ENCODE results near the gene GNPAT. TPM values are rescaled to one million over a fixed set of nuclear protein-coding genes. Genes with fewer than 3 reads are reported as not detected.

The GNPAT gene
- total RNA-seq, 1 experiment from 2014 or later: 60.9 TPM

DNA sequence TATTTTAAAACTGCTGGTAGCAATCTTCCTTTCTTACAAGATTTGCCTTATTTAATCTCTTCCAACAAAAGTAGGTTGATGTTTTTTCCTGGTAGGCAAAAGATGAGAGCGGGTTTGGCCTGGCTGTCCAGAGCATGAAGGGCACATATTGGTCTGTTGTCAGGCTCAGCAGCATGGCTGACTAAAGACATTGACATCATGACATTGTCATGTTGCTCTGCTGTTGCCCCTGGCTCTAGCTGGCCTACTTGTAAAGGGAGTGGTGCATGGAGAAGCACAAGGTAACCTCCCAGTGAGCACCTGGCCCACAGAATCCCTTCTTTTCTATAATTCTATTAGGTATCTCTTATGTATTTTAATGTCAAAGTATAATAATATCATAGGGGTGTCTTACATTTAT, 23.6 kb downstream of the GNPAT start:
- POLR2A ChIA-PET: interaction anchor here (1.0 to 2.1 kb wide), 4 partner anchors 12 to 73 kb away, joined by 3 to 13 read pairs (median 3); partner anchors contain the start of genes EXOC8 and SPRTN

GRCh38 chr1:231265379-231265778, 24.4 kb downstream of the GNPAT start:
- DNase-seq (ENCODE audit: unreplicated experiment): no peak
- intact Hi-C loops (cut with micrococcal nuclease): no loop called here
- Mint-ChIP-seq H3K36me3 (ENCODE audit: insufficient read depth, unreplicated experiment) (peaks cover 85% of the 10 kb centered on the region), H3K27ac (ENCODE audit: low read depth, unreplicated experiment) (no peak overlapping the region), H3K9me3 (ENCODE audit: unreplicated experiment) (no peaks in the 10 kb centered on the region), H3K4me3 (ENCODE audit: unreplicated experiment) (no peak overlapping the region), H3K27me3 (ENCODE audit: insufficient read depth, unreplicated experiment) (no peaks in the 10 kb centered on the region), H3K4me1 (ENCODE audit: insufficient read depth, unreplicated experiment) (no peaks in the 10 kb centered on the region)
- ChIA-PET CTCF (interaction anchor here (0.5 to 1.7 kb wide), 4 partner anchors 13 to 600 kb away, joined by 3 to 4 read pairs (median 3); no protein-coding TSS in a partner anchor), POLR2A (interaction anchor here (1.0 to 2.1 kb wide), 5 partner anchors 12 to 26 kb away, joined by 3 to 13 read pairs (median 3); no protein-coding TSS in a partner anchor)
- BruUV-seq (replicated peaks): no TSS peak
- TF ChIP-seq, protein P1, sequence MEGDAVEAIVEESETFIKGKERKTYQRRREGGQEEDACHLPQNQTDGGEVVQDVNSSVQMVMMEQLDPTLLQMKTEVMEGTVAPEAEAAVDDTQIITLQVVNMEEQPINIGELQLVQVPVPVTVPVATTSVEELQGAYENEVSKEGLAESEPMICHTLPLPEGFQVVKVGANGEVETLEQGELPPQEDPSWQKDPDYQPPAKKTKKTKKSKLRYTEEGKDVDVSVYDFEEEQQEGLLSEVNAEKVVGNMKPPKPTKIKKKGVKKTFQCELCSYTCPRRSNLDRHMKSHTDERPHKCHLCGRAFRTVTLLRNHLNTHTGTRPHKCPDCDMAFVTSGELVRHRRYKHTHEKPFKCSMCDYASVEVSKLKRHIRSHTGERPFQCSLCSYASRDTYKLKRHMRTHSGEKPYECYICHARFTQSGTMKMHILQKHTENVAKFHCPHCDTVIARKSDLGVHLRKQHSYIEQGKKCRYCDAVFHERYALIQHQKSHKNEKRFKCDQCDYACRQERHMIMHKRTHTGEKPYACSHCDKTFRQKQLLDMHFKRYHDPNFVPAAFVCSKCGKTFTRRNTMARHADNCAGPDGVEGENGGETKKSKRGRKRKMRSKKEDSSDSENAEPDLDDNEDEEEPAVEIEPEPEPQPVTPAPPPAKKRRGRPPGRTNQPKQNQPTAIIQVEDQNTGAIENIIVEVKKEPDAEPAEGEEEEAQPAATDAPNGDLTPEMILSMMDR (IDR thresholded peaks at IDR 0.05; ENCODE audit: unreplicated experiment): no peak

More for the DNA sequence above, 23.6 kb downstream of the GNPAT start:
- H3K36me3 Mint-ChIP-seq (ENCODE audit: insufficient read depth, unreplicated experiment): peaks cover 85% of the 10 kb centered on the region
- DNase-seq (ENCODE audit: unreplicated experiment): no peak
- no peaks in the 10 kb centered on the region for H3K9me3 Mint-ChIP-seq (ENCODE audit: unreplicated experiment)
- no peak overlapping the region for H3K4me3 Mint-ChIP-seq (ENCODE audit: unreplicated experiment)
- no TSS peak for BruUV-seq (replicated peaks)
- CTCF ChIA-PET: interaction anchor here (0.6 kb wide), 1 partner anchor 12 kb away, joined by 3 read pairs; no protein-coding TSS in a partner anchor
- H3K27me3 Mint-ChIP-seq (ENCODE audit: insufficient read depth, unreplicated experiment): no peaks in the 10 kb centered on the region
- H3K27ac Mint-ChIP-seq (ENCODE audit: low read depth, unreplicated experiment): no peak overlapping the region
- TF ChIP-seq, protein P1 (IDR thresholded peaks at IDR 0.05; ENCODE audit: unreplicated experiment): no peak
- intact Hi-C loops (cut with micrococcal nuclease): no loop called here
- no peaks in the 10 kb centered on the region for H3K4me1 Mint-ChIP-seq (ENCODE audit: insufficient read depth, unreplicated experiment)

- Mint-ChIP-seq H3K36me3 (ENCODE audit: insufficient read depth, unreplicated experiment) (peaks cover 84% of the 10 kb centered on the region), H3K27ac (ENCODE audit: low read depth, unreplicated experiment) (no peak overlapping the region), H3K4me3 (ENCODE audit: unreplicated experiment) (no peak overlapping the region), H3K4me1 (ENCODE audit: insufficient read depth, unreplicated experiment) (no peaks in the 10 kb centered on the region), H3K9me3 (ENCODE audit: unreplicated experiment) (no peaks in the 10 kb centered on the region), H3K27me3 (ENCODE audit: insufficient read depth, unreplicated experiment) (no peaks in the 10 kb centered on the region)
- POLR2A ChIA-PET: interaction anchor here (0.7 to 2.1 kb wide), 5 partner anchors 10 to 71 kb away, joined by 3 to 13 read pairs (median 4); partner anchors contain the start of genes EXOC8 and SPRTN
- intact Hi-C loops (cut with micrococcal nuclease): no loop called here
- TF ChIP-seq, protein P1 (IDR thresholded peaks at IDR 0.05; ENCODE audit: unreplicated experiment): no peak
- BruUV-seq (replicated peaks): no TSS peak
- no peak for DNase-seq (ENCODE audit: unreplicated experiment)
- CTCF ChIA-PET: interaction anchor here (0.5 to 1.7 kb wide), 4 partner anchors 27 to 323 kb away, joined by 3 to 4 read pairs (median 3); no protein-coding TSS in a partner anchor
These were observed 25.9 kb downstream of the GNPAT start for GRCh38 chr1:231266811-231267322.

GRCh38 chr1:231272173-231272572, 31.2 kb downstream of the GNPAT start:
- intact Hi-C loops (cut with micrococcal nuclease): no loop called here
- CTCF ChIA-PET: interaction anchor here (0.6 to 1.3 kb wide), 2 partner anchors 61 to 280 kb away, joined by 3 read pairs; no protein-coding TSS in a partner anchor
- no TSS peak for BruUV-seq (replicated peaks)
- H3K9me3 Mint-ChIP-seq (ENCODE audit: unreplicated experiment): no peaks in the 10 kb centered on the region
- no peaks in the 10 kb centered on the region for H3K27me3 Mint-ChIP-seq (ENCODE audit: insufficient read depth, unreplicated experiment)
- POLR2A ChIA-PET: interaction anchor here (1.0 kb wide), 1 partner anchor 9 kb away, joined by 3 read pairs; no protein-coding TSS in a partner anchor
- H3K4me1 Mint-ChIP-seq (ENCODE audit: insufficient read depth, unreplicated experiment): peaks cover 5% of the 10 kb centered on the region
- H3K27ac Mint-ChIP-seq (ENCODE audit: low read depth, unreplicated experiment): no peak overlapping the region
- DNase-seq (ENCODE audit: unreplicated experiment): no peak
- no peak overlapping the region for H3K4me3 Mint-ChIP-seq (ENCODE audit: unreplicated experiment)
- TF ChIP-seq, protein P1 (IDR thresholded peaks at IDR 0.05; ENCODE audit: unreplicated experiment): no peak
- H3K36me3 Mint-ChIP-seq (ENCODE audit: insufficient read depth, unreplicated experiment): peaks cover 84% of the 10 kb centered on the region

All from MCF 10A (cell line).